ENCODE data around the gene COL6A1.

COL6A1 gene

DNA sequence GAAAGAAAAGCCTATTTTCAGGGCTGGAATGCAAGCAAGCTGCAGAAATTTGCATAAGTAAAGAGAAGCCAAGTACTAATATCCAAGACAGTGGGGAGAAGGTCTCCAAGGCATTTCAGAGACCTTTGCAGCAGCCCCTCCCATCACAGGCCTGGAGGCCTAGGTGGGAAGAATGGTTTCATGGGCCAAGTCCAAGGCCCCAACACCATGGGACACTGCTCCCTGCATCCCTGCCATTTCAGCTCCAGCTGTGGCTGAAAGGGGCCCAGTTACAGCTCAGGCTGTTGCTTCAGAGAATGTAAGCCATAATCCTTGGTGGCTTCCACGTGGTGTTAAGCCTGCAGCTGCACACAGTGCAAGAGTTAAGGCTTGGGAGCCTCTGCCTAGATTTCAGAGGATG is 16.9 kb upstream of the COL6A1 start:
- no peak overlapping the region for H3K27ac ChIP-seq
- H3K79me2 ChIP-seq = no peaks in the 10 kb centered on the region
- no peaks in the 10 kb centered on the region for H3K9me3 ChIP-seq (ENCODE audit: control insufficient read depth, low read length)
- no peak overlapping the region for H2AFZ ChIP-seq
- TF ChIP-seq, protein P1, sequence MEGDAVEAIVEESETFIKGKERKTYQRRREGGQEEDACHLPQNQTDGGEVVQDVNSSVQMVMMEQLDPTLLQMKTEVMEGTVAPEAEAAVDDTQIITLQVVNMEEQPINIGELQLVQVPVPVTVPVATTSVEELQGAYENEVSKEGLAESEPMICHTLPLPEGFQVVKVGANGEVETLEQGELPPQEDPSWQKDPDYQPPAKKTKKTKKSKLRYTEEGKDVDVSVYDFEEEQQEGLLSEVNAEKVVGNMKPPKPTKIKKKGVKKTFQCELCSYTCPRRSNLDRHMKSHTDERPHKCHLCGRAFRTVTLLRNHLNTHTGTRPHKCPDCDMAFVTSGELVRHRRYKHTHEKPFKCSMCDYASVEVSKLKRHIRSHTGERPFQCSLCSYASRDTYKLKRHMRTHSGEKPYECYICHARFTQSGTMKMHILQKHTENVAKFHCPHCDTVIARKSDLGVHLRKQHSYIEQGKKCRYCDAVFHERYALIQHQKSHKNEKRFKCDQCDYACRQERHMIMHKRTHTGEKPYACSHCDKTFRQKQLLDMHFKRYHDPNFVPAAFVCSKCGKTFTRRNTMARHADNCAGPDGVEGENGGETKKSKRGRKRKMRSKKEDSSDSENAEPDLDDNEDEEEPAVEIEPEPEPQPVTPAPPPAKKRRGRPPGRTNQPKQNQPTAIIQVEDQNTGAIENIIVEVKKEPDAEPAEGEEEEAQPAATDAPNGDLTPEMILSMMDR (IDR thresholded peaks at IDR 0.05) = no peak
- H3K9ac ChIP-seq = no peak overlapping the region
- H3K27me3 ChIP-seq (ENCODE audit: control insufficient read depth, insufficient read depth, low read length) = no peaks in the 10 kb centered on the region
- no peak overlapping the region for H3K4me2 ChIP-seq (ENCODE audit: low read length)
- H3K4me1 ChIP-seq = no peaks in the 10 kb centered on the region
- H3K36me3 ChIP-seq (ENCODE audit: control insufficient read depth, insufficient read depth, low read length) = no peaks in the 10 kb centered on the region
- H3K4me3 ChIP-seq (ENCODE audit: low read depth, low read length) = no peak overlapping the region

DNA sequence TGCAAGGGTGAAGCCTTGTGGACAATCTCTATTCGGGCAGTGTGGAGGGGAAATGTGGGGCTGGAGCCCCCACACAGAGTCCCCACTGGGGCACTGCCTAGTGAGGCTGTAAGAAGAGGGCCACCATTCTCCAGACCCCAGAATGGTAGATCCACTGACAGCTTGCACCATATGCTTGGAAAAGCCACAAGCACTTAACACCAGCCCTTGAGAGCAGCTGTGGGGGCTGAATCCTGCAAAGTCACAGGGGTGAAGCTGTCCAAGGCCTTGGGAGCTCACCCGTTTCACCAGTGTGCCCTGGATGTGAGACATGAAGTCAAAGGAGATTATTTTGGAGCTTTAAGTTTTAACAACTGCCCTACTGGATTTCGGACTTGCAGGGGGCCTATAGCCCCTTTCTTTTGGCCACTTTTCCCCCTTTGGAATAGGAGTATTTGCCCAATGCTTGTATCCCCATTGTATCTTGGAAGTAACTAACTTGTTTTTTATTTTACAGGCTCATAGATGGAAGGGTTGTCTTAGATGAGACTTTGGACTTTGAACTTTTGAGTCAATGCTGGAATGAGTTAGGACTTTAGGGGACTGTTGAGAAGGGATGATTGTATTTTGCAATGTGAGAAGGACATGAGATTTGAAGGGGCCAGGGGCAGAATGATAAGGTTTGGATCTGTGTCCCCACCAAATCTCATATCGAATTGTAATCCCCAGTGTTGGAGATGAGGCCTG is 16.3 kb upstream of the COL6A1 start:
- H3K4me2 ChIP-seq (ENCODE audit: low read length) = no peak overlapping the region
- H2AFZ ChIP-seq = no peak overlapping the region
- H3K27me3 ChIP-seq (ENCODE audit: control insufficient read depth, insufficient read depth, low read length) = no peaks in the 10 kb centered on the region
- H3K9ac ChIP-seq = no peak overlapping the region
- TF ChIP-seq, protein P1 (IDR thresholded peaks at IDR 0.05) = no peak
- H3K36me3 ChIP-seq (ENCODE audit: control insufficient read depth, insufficient read depth, low read length) = no peaks in the 10 kb centered on the region
- no peaks in the 10 kb centered on the region for H3K4me1 ChIP-seq
- no peak overlapping the region for H3K27ac ChIP-seq
- no peaks in the 10 kb centered on the region for H3K9me3 ChIP-seq (ENCODE audit: control insufficient read depth, low read length)
- no peaks in the 10 kb centered on the region for H3K79me2 ChIP-seq
- no peak overlapping the region for H3K4me3 ChIP-seq (ENCODE audit: low read depth, low read length)

- Histone ChIP-seq H3K27me3 (ENCODE audit: control insufficient read depth, insufficient read depth, low read length) (no peaks in the 10 kb centered on the region), H3K27ac (no peak overlapping the region), H3K4me3 (ENCODE audit: low read depth, low read length) (no peak overlapping the region), H3K79me2 (no peaks in the 10 kb centered on the region), H3K4me1 (no peaks in the 10 kb centered on the region), H3K36me3 (ENCODE audit: control insufficient read depth, insufficient read depth, low read length) (no peaks in the 10 kb centered on the region), H3K9ac (no peak overlapping the region), H3K9me3 (ENCODE audit: control insufficient read depth, low read length) (no peaks in the 10 kb centered on the region), H3K4me2 (ENCODE audit: low read length) (no peak overlapping the region), H2AFZ (no peak overlapping the region)
- TF ChIP-seq, protein P1 (IDR thresholded peaks at IDR 0.05) = no peak
Observed at GRCh38 chr21:45966791-45967394, 14.7 kb upstream of the COL6A1 start.

DNA sequence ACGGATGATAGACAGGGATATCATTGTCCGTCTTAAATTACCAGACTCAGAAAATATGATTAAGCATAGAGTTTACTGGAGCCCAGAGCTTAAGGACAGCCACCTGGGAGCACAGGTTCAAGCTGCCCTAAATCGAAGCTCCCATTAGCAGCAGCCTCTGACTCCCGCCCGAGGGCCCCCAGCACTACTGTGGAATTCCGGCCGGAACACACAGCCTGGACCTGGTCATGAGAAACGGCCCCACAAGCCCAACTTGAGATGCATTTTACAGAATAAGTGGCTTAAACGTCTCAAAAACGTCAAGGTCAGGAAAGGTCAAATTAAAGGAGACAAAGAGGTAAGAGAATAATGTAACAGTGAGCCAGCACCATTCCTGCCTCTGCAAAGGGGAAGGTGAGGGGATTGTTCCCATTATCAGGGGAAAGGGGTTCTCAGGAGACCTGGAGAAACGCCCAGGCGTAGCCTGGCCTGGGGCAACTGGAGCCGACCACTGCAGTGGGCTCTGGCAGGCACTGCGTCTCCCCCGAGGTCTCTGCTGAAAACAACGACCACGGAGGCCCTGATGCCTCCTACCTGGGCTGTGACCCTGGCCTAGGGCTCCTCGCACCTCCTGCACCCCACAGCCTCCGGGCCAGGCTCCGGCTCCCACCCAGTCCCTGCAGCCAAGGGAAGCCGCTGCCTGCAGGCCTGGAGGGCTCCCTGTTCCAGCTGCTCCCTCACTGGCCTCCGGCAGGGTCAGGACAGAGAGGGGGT is 11.5 kb upstream of the COL6A1 start:
- Histone ChIP-seq H3K27ac (no peak overlapping the region), H3K4me3 (ENCODE audit: low read depth, low read length) (no peak overlapping the region), H3K27me3 (ENCODE audit: control insufficient read depth, insufficient read depth, low read length) (no peaks in the 10 kb centered on the region)

More for the DNA sequence above, 11.5 kb upstream of the COL6A1 start:
- Histone ChIP-seq H2AFZ (peak overlapping the region; percentile 34), H3K4me2 (ENCODE audit: low read length) (no peak overlapping the region), H3K36me3 (ENCODE audit: control insufficient read depth, insufficient read depth, low read length) (no peaks in the 10 kb centered on the region), H3K9ac (no peak overlapping the region), H3K9me3 (ENCODE audit: control insufficient read depth, low read length) (no peaks in the 10 kb centered on the region), H3K4me1 (no peaks in the 10 kb centered on the region), H3K79me2 (no peaks in the 10 kb centered on the region)
- TF ChIP-seq, protein P1 (IDR thresholded peaks at IDR 0.05) = no peak
